SK-N-SH treated with all-trans-retinoic acid at 6 μM for 48 hours (cell line): ENCODE measurements around the gene STYX.

ENCODE experiments used
- ATAC-seq: fragments of 200-7000 bp; cut with Tn5 transposase; 3 replicates; pipeline ENCODE4 v1.9.1; 2020; ENCODE audit warnings: mild to moderate bottlenecking, moderate library complexity
- ARNTL ChIP-seq: fragments of 450-650 bp; formaldehyde crosslinking; IDR thresholded peaks from 2 replicates; pipeline ENCODE4 v1.5.0; 2020; ENCODE audit warnings: low read depth, mild to moderate bottlenecking, moderate library complexity, borderline replicate concordance
- BACH2 ChIP-seq: fragments of 250-450 bp; sonication (Bioruptor Pico); IDR thresholded peaks from 2 replicates; pipeline ENCODE4 v1.9.0; 2021; ENCODE audit warnings: mild to moderate bottlenecking, borderline replicate concordance
- CREB5 ChIP-seq: fragments of 250-450 bp; sonication (Bioruptor Pico); IDR thresholded peaks from 2 replicates; pipeline ENCODE4 v1.5.1; 2020; ENCODE audit warnings: low read depth, mild to moderate bottlenecking, moderate library complexity
- CSDC2 ChIP-seq: fragments of 250-450 bp; sonication (Bioruptor Pico); IDR thresholded peaks from 2 replicates; pipeline ENCODE4 v1.5.0; 2020; ENCODE audit warnings: mild to moderate bottlenecking, moderate library complexity
- CSRNP3 ChIP-seq: fragments of 250-450 bp; sonication (Bioruptor Pico); IDR thresholded peaks from 2 replicates; pipeline ENCODE4 v1.5.1; 2021; ENCODE audit warnings: mild to moderate bottlenecking, moderate library complexity
- ESRRG ChIP-seq: fragments of 250-450 bp; sonication (Bioruptor Pico); IDR thresholded peaks from 2 replicates; pipeline ENCODE4 v1.6.1; 2021; ENCODE audit warnings: mild to moderate bottlenecking
- GLIS3 ChIP-seq: fragments of 250-450 bp; sonication (Bioruptor Pico); IDR thresholded peaks from 2 replicates; pipeline ENCODE4 v1.5.0; 2020; ENCODE audit warnings: mild to moderate bottlenecking, moderate library complexity
- ISL1 ChIP-seq: fragments of 250-450 bp; sonication (Bioruptor Pico); IDR thresholded peaks from 2 replicates; pipeline ENCODE4 v2.1.2; 2022; ENCODE audit warnings: mild to moderate bottlenecking, moderate library complexity
- OSR1 ChIP-seq: fragments of 250-450 bp; sonication (Bioruptor Pico); IDR thresholded peaks from 2 replicates; pipeline ENCODE4 v1.8.0; 2022; ENCODE audit warnings: moderate library complexity, mild to moderate bottlenecking, inconsistent platforms
- PATZ1 ChIP-seq: fragments of 250-450 bp; sonication (Bioruptor Pico); IDR thresholded peaks from 2 replicates; pipeline ENCODE4 v1.8.0; 2020; ENCODE audit warnings: mild to moderate bottlenecking, moderate library complexity, borderline replicate concordance
- POU6F1 ChIP-seq: fragments of 250-450 bp; sonication (Bioruptor Pico); IDR thresholded peaks from 2 replicates; pipeline ENCODE4 v1.8.0; 2021; ENCODE audit warnings: low read depth, mild to moderate bottlenecking, moderate library complexity, borderline replicate concordance
- PPARA ChIP-seq: fragments of 250-450 bp; sonication (Bioruptor Pico); IDR thresholded peaks from 2 replicates; pipeline ENCODE4 v1.5.0; 2020; ENCODE audit warnings: mild to moderate bottlenecking, borderline replicate concordance
- RARB ChIP-seq: fragments of 250-450 bp; sonication (Bioruptor Pico); IDR thresholded peaks from 2 replicates; pipeline ENCODE4 v1.8.0; 2021; ENCODE audit warnings: mild to moderate bottlenecking, moderate library complexity
- SNAI2 ChIP-seq: fragments of 250-450 bp; sonication (Bioruptor Pico); IDR thresholded peaks from 2 replicates; pipeline ENCODE4 v1.5.0; 2020; ENCODE audit warnings: mild to moderate bottlenecking, moderate library complexity
- TCF4 ChIP-seq: fragments of 250-450 bp; sonication (Bioruptor Pico); IDR thresholded peaks from 2 replicates; pipeline ENCODE4 v1.8.0; 2021; ENCODE audit warnings: mild to moderate bottlenecking, moderate library complexity, borderline replicate concordance
- TSHZ2 ChIP-seq: fragments of 250-450 bp; sonication (Bioruptor Pico); IDR thresholded peaks from 2 replicates; pipeline ENCODE4 v1.5.0; 2020; ENCODE audit warnings: mild to moderate bottlenecking, moderate library complexity
- ZC3H10 ChIP-seq: fragments of 250-450 bp; sonication (Bioruptor Pico); IDR thresholded peaks from 2 replicates; pipeline ENCODE4 v1.5.1; 2021; ENCODE audit warnings: mild to moderate bottlenecking, moderate library complexity
- ZFP3 ChIP-seq: fragments of 250-450 bp; sonication (Bioruptor Pico); IDR thresholded peaks from 2 replicates; pipeline ENCODE4 v1.5.0; 2020; ENCODE audit warnings: mild to moderate bottlenecking, moderate library complexity
- ZFP30 ChIP-seq: fragments of 450-650 bp; formaldehyde crosslinking; IDR thresholded peaks from 2 replicates; pipeline ENCODE4 v1.5.0; 2022; ENCODE audit warnings: mild to moderate bottlenecking, moderate library complexity
- ZNF565 ChIP-seq: fragments of 450-650 bp; formaldehyde crosslinking; conservative IDR thresholded peaks from 2 replicates; pipeline ENCODE4 v1.5.0; 2020; ENCODE audit warnings: low read depth, mild to moderate bottlenecking, moderate library complexity
- ZNF70 ChIP-seq: fragments of 450-650 bp; formaldehyde crosslinking; IDR thresholded peaks from 2 replicates; pipeline ENCODE4 v1.5.0; 2020; ENCODE audit warnings: mild to moderate bottlenecking, moderate library complexity
- ZNF8 ChIP-seq: fragments of 450-650 bp; formaldehyde crosslinking; IDR thresholded peaks from 2 replicates; pipeline ENCODE4 v1.5.0; 2020; ENCODE audit warnings: mild to moderate bottlenecking, moderate library complexity

Gene STYX

GRCh38 chr14:52730709-52731111 is 744 bp downstream of the STYX start:
- ATAC-seq: no peak; the same call in 1 of the 3 replicates
- TF ChIP-seq ISL1 (no peak), BACH2 (CRISPR knock-in tag) (no peak), OSR1 (CRISPR knock-in tag) (no peak), ZNF70 (CRISPR knock-in tag) (no peak), TSHZ2 (CRISPR knock-in tag) (no peak), GLIS3 (CRISPR knock-in tag) (no peak), ZNF8 (CRISPR knock-in tag) (no peak), ARNTL (CRISPR knock-in tag) (no peak), CREB5 (no peak), ESRRG (no peak), CSRNP3 (CRISPR knock-in tag) (no peak), PATZ1 (no peak), PPARA (CRISPR knock-in tag) (no peak), SNAI2 (CRISPR knock-in tag) (no peak), ZFP30 (CRISPR knock-in tag) (no peak)

- TF ChIP-seq PATZ1 (no peak), TSHZ2 (CRISPR knock-in tag) (no peak), ESRRG (no peak), POU6F1 (CRISPR knock-in tag) (no peak), ZFP3 (CRISPR knock-in tag) (no peak), ZFP30 (CRISPR knock-in tag) (no peak), TCF4 (CRISPR knock-in tag) (no peak), ZNF8 (CRISPR knock-in tag) (no peak), ISL1 (no peak), RARB (CRISPR knock-in tag) (no peak), PPARA (CRISPR knock-in tag) (no peak), ZC3H10 (CRISPR knock-in tag) (no peak), ARNTL (CRISPR knock-in tag) (no peak), ZNF70 (CRISPR knock-in tag) (no peak), CREB5 (no peak), CSDC2 (CRISPR knock-in tag) (no peak), BACH2 (CRISPR knock-in tag) (no peak), ZNF565 (CRISPR knock-in tag) (no peak), GLIS3 (CRISPR knock-in tag) (no peak)
- TF ChIP-seq, all 23 proteins: peak for 0
- ATAC-seq: no peak
Measured at GRCh38 chr14:52733824-52734223, 3.9 kb downstream of the STYX start.
